Keratinocyte (primary cell): ENCODE results near the gene CFAP57.

Experiments
- EZH2 ChIP-seq: IDR thresholded peaks from one replicate; pipeline ENCODE4 v1.6.1; 2012; ENCODE audit warnings: inconsistent platforms, mild to moderate bottlenecking, low read length, moderate library complexity
- TF ChIP-seq, protein P1 (sequence below), 3 experiments: IDR thresholded peaks in 1 of 3; conservative IDR thresholded peaks in 1 of 3; optimal IDR thresholded peaks in 1 of 3; 2 replicates in 2 of 3; 3 replicates in 1 of 3; pipeline versions ENCODE3 to v1.5.1; 2011; ENCODE audit warnings: low read length in 3 of 3, mild to moderate bottlenecking in 3 of 3, moderate library complexity in 2 of 3, control low read depth in 1 of 3, inconsistent platforms in 1 of 3; ENCODE audit not compliant: insufficient read depth in 2 of 3; ENCODE audit errors: extremely low read depth in 1 of 3

DNA sequence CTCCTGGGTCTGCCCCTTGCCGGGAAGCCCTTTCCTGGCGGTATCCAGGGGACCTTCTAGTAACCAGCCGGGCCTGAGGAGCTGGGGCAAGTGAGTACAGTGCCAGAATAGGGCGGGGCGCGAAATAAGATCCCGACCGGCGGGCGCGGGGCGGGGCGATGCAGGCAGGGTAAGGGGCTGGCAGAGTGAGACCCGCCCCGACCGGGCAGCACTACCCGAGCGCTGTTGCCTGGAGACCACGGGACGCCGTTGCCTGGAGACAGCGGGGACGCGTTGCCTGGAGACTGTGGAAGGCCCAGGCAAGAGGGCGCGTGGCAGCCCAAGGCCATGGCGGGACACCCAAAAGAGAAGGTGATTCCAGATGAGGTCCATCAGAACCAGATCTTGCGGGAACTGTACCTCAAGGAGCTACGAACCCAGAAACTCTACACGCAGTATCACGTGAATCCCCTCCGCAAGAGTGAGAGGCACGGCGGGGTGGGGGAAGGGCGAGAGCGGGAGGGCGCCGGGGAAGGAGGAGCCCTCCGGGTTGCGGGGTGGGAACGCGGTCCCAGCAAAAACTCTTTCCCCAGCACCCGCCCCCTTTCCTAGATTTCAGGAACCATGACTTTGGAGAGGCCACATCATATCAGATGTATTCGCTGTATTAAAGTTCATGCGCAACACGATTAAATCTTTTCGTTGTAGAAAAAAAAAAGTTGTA is 24.4 kb upstream of the CFAP57 start:
- TF ChIP-seq, protein P1, sequence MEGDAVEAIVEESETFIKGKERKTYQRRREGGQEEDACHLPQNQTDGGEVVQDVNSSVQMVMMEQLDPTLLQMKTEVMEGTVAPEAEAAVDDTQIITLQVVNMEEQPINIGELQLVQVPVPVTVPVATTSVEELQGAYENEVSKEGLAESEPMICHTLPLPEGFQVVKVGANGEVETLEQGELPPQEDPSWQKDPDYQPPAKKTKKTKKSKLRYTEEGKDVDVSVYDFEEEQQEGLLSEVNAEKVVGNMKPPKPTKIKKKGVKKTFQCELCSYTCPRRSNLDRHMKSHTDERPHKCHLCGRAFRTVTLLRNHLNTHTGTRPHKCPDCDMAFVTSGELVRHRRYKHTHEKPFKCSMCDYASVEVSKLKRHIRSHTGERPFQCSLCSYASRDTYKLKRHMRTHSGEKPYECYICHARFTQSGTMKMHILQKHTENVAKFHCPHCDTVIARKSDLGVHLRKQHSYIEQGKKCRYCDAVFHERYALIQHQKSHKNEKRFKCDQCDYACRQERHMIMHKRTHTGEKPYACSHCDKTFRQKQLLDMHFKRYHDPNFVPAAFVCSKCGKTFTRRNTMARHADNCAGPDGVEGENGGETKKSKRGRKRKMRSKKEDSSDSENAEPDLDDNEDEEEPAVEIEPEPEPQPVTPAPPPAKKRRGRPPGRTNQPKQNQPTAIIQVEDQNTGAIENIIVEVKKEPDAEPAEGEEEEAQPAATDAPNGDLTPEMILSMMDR (optimal IDR thresholded peaks at IDR 0.05 in 1 of 3, IDR thresholded peaks at IDR 0.05 in 1 of 3, conservative IDR thresholded peaks at IDR 0.05 in 1 of 3; ENCODE audit: extremely low read depth in 1 of 3, insufficient read depth in 2 of 3, low read length in 3 of 3) = no peak
- TF ChIP-seq EZH2 = no peak
